Measurements from ENCODE around the gene PPP3CB. TPM values are rescaled to one million over a fixed set of nuclear protein-coding genes. Genes with fewer than 3 reads are reported as not detected.

The PPP3CB gene
- total RNA-seq, 4 donors from 2014 or later: 62.2 to 99.5 (median 77.8) TPM

GRCh38 chr10:73388228-73388627 is 107.6 kb downstream of the PPP3CB start:
- TF ChIP-seq CTCF (IDR thresholded peaks at IDR 0.05; ENCODE audit: low read depth): no peak

- TF ChIP-seq CTCF (IDR thresholded peaks at IDR 0.05; ENCODE audit: low read depth): no peak
Measured at GRCh38 chr10:73386583-73386982, 109.2 kb downstream of the PPP3CB start.

Small RNAs within 50 kb of the gene (small RNA-seq; reads per million reads assigned to genes)
- not detected for gene RNU6-883P

Other genes with a start within 250 kb of the PPP3CB start
- gene DNAJC9, start 248.8 kb downstream of the PPP3CB start, total RNA-seq: 10 to 100 TPM; 11.7 to 16.3 (median 14.3) TPM
- 10 to 100 TPM; 31.9 to 40.4 (median 35.6) TPM for gene MRPS16, start 243.4 kb downstream of the PPP3CB start, total RNA-seq
- 1 to 10 TPM; 3.9 to 8.1 (median 6.3) TPM for gene CFAP70, start 137.2 kb downstream of the PPP3CB start, total RNA-seq
- 100 to 1,000 TPM; 106 to 145 (median 114) TPM for gene ANXA7, start 82.0 kb downstream of the PPP3CB start, total RNA-seq
- 1 to 10 TPM; 2.4 to 4.0 (median 3.7) TPM for gene MSS51, start 62.5 kb downstream of the PPP3CB start, total RNA-seq
- 10 to 100 TPM; 14.8 to 24.9 (median 16.7) TPM for gene USP54, start 95.3 kb upstream of the PPP3CB start, total RNA-seq
- 1 to 10 TPM in 1 of 4 donors, under 1 TPM in 1, not detected in 2; 0.44 to 4.9 TPM for gene MYOZ1, start 145.4 kb upstream of the PPP3CB start, total RNA-seq
- gene SYNPO2L, start 160.0 kb upstream of the PPP3CB start, total RNA-seq: not detected
- 1 to 10 TPM in 3 of 4 donors, under 1 TPM in 1; 0.98 to 9.2 (median 5.9) TPM for gene AGAP5, start 202.1 kb upstream of the PPP3CB start, total RNA-seq
- gene SEC24C, start 248.3 kb upstream of the PPP3CB start, total RNA-seq: 10 to 100 TPM; 36.7 to 48.8 (median 40.1) TPM